Adrenal gland (tissue), 12 donors: ENCODE results near the gene RBM8A. TPM values are rescaled to one million over a fixed set of nuclear protein-coding genes. Genes with fewer than 3 reads are reported as not detected.
"Not testable (repeated sequence)": the region's sequence is repeated elsewhere in the genome, so short reads cannot be mapped to it uniquely, and the experiment has no call there.

Experiments
- DNase-seq, 7 donors: peaks; one replicate each; pipeline ENCODE4 v3.0.0-alpha.2; 2019 to 2020
- H3K27ac ChIP-seq, 5 donors: fragments of 200-600 bp; sonication (generic) in 4 of 5; 1 replicate in 3 of 5; 2 replicates in 2 of 5; pipeline versions ENCODE4 v1.5.1 to v1.8.0; 2016 to 2020; ENCODE audit warnings: mild to moderate bottlenecking in 1 of 5
- H3K27me3 ChIP-seq: fragments of 200-600 bp; 2 replicates; pipeline ENCODE4 v1.8.0; 2021
- H3K36me3 ChIP-seq, 2 donors: fragments of 200-600 bp; replicated peaks in 1 of 2; 1 replicate in 1 of 2; 2 replicates in 1 of 2; pipeline versions ENCODE4 v1.5.1 to v1.8.0; 2018 to 2022
- H3K4me1 ChIP-seq, 2 donors: fragments of 200-600 bp; replicated peaks in 1 of 2; 1 replicate in 1 of 2; 2 replicates in 1 of 2; pipeline versions ENCODE4 v1.5.1 to v1.8.0; 2018 to 2021
- H3K4me3 ChIP-seq, 4 donors: fragments of 200-600 bp; sonication (generic) in 3 of 4; one replicate each; pipeline ENCODE4 v1.5.1; 2016 to 2018
- H3K9me3 ChIP-seq, 3 donors: fragments of 200-600 bp; sonication (generic) in 1 of 3; replicated peaks in 1 of 3; 1 replicate in 2 of 3; 2 replicates in 1 of 3; pipeline versions ENCODE4 v1.5.1 to v1.8.0; 2016 to 2021
- CTCF ChIP-seq, 6 experiments: fragments of 450-650 bp in 4 of 6; fragments of 200-600 bp in 2 of 6; sonication (generic) in 1 of 6; IDR thresholded peaks; 1 replicate in 5 of 6; 2 replicates in 1 of 6; pipeline versions ENCODE4 v1.5.1 to v1.8.0; 2016 to 2021; ENCODE audit warnings: antibody characterized with exemption in 6 of 6, mild to moderate bottlenecking in 2 of 6, moderate library complexity in 1 of 6
- POLR2A ChIP-seq, 2 donors: fragments of 450-650 bp; IDR thresholded peaks; one replicate each; pipeline ENCODE4 v1.6.1; 2017; ENCODE audit warnings: antibody characterized with exemption in 2 of 2, mild to moderate bottlenecking in 2 of 2, moderate library complexity in 1 of 2
- WGBS, 4 donors: extraction: QIAGEN DNeasy Blood & Tissue Kit in 2 of 4; methylation state at CpG; one replicate each; pipeline versions ENCODE4 v1.1.5 to v1.1.7; 2013 to 2017; 5-methylcytosine and 5-hydroxymethylcytosine counted together
- intact Hi-C, 2 donors: fragments of 100-400 bp; cut with DNase I; formaldehyde crosslinking; loops; one replicate each; pipeline versions ENCODE4 v1.14.1 to v1.15.0; 2022 to 2023
- polyA plus RNA-seq, 3 donors: library from polyadenylated mRNA; stranded (reverse); fragments of 200-250 nt in 2 of 3; fragments of 350-450 nt in 1 of 3; fragmentation: Illumina TruSeq in 1 of 3; extraction: RNeasy Lipid Tissue Mini Kit (QIAGEN cat#74804) in 1 of 3; gene quantifications; one replicate each; pipeline ENCODE4 v1.2.3, GENCODE V29; 2013 to 2014
- total RNA-seq, 9 donors: library from RNA; depleted of rRNA in 4 of 9; stranded (reverse); fragments of >200 nt in 4 of 9; fragments of 120-200 nt in 1 of 9; fragmentation: NEBNext Ultra II Directional in 1 of 9; extraction: Animal tissue kit (Norgen Biotek cat#: 25700) in 1 of 9; gene quantifications; one replicate each; pipeline versions ENCODE4 v1.1.0 to v1.2.4, GENCODE V29; 2013 to 2023
- donor health status: healthy with polysubstance abuse.
- donor health status: Bipolar disorder and iron deficiency.
- donor health status: DM: yes; HTN: yes; CAD: no.
- donor health status: DM: no; HTN: no; CAD: no.
- donor health status: DM: no; HTN: no; CAD: no.
- donor health status: DM: yes; HTN: yes; CAD: no.

RBM8A gene
- total and polyA plus RNA-seq, 12 donors = 61.5 to 223 (median 111) TPM

DNA sequence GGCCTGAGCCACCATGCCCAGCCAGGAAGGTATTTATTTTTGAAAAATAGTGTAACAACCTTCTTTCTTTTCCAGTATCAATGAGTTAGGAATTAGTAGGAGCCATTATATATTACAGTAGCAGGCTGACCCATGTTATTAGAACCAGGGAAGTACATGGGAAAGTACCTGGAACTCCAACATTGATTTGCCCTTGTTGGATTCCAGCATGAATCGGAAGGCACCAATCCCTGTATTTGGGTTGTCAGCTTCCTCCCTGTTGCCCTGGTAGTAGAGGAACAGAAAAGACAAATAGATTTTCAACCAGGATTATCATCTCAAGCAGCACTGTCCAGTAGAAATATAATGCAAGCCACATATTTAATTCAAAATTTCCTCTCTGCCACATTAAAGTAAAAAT is 10.2 kb upstream of the RBM8A start:
- no peak for TF ChIP-seq CTCF (IDR thresholded peaks at IDR 0.05)
- TF ChIP-seq POLR2A (IDR thresholded peaks at IDR 0.05) = no peak
- Histone ChIP-seq H3K27me3 (no peaks in the 10 kb centered on the region), H3K36me3 (peaks cover 0 to 54% of the 10 kb centered on the region in 2 donors), H3K4me3 (no peak overlapping the region), H3K4me1 (peaks cover 0 to 8% of the 10 kb centered on the region in 2 donors), H3K27ac (no peak overlapping the region), H3K9me3 (no peaks in the 10 kb centered on the region)
- DNase-seq = no peak
- intact Hi-C loops = no loop called here
- 74 to 87% (median 75%) methylated on average over 1 of the region's 1 CpG for WGBS, 4 donors

DNA sequence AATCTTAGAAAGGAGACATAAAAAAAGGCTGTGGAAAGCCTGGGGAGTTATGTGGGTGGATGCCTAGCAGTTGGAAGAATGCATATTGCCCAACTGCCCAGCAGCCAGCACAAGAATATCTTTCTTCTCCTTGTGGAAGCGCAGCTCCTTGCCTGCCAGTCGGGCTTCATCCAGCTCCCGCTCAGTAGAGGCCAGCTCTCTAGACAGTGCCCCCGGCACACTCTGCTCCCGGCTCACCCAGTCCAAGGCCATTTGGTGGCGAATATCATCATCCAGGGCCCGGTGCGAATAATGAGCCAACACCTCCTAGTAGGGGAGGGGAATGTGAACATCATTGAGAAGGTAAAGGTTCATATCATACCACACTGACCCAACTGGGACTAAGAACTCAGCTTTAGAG is 9.0 kb upstream of the RBM8A start:
- peaks cover 0 to 8% of the 10 kb centered on the region in 2 donors for H3K4me1 ChIP-seq
- TF ChIP-seq CTCF (IDR thresholded peaks at IDR 0.05) (no peak), POLR2A (IDR thresholded peaks at IDR 0.05) (no peak)
- peak in 3 of 7 donors; percentile 41 to 44 (median 43) for DNase-seq
- intact Hi-C loops = no loop called here
- 48 to 68% (median 54%) methylated on average over 8 of the region's 8 CpGs for WGBS, 4 donors
- H3K4me3 ChIP-seq = no peak overlapping the region
- H3K27ac ChIP-seq = no peak overlapping the region
- peaks cover 0 to 48% of the 10 kb centered on the region in 2 donors for H3K36me3 ChIP-seq
- H3K27me3 ChIP-seq = no peaks in the 10 kb centered on the region
- no peaks in the 10 kb centered on the region for H3K9me3 ChIP-seq

- H3K4me3 ChIP-seq = no peak overlapping the region
- peaks cover 0 to 48% of the 10 kb centered on the region in 2 donors for H3K36me3 ChIP-seq
- no peaks in the 10 kb centered on the region for H3K9me3 ChIP-seq
- no peaks in the 10 kb centered on the region for H3K27me3 ChIP-seq
- H3K4me1 ChIP-seq = peaks cover 0 to 8% of the 10 kb centered on the region in 2 donors
- intact Hi-C loops = no loop called here
- TF ChIP-seq POLR2A (IDR thresholded peaks at IDR 0.05) (no peak), CTCF (IDR thresholded peaks at IDR 0.05) (no peak)
- peak overlapping the region in 1 of 5 donors; percentile 3 for H3K27ac ChIP-seq
- no peak for DNase-seq
Measured at GRCh38 chr1:145935708-145936107, 8.4 kb upstream of the RBM8A start.

GRCh38 chr1:145932522-145933009 is 5.3 kb upstream of the RBM8A start:
- DNase-seq, H3K4me1 ChIP-seq, H3K27ac ChIP-seq, intact Hi-C loops, H3K27me3 ChIP-seq, H3K4me3 ChIP-seq, H3K9me3 ChIP-seq: not testable (repeated sequence)
- WGBS, 4 donors = 57 to 73% (median 63%) methylated on average over 7 to 9 of the region's 9 CpGs
- peaks cover 0 to 40% of the 10 kb centered on the region in 2 donors for H3K36me3 ChIP-seq

DNA sequence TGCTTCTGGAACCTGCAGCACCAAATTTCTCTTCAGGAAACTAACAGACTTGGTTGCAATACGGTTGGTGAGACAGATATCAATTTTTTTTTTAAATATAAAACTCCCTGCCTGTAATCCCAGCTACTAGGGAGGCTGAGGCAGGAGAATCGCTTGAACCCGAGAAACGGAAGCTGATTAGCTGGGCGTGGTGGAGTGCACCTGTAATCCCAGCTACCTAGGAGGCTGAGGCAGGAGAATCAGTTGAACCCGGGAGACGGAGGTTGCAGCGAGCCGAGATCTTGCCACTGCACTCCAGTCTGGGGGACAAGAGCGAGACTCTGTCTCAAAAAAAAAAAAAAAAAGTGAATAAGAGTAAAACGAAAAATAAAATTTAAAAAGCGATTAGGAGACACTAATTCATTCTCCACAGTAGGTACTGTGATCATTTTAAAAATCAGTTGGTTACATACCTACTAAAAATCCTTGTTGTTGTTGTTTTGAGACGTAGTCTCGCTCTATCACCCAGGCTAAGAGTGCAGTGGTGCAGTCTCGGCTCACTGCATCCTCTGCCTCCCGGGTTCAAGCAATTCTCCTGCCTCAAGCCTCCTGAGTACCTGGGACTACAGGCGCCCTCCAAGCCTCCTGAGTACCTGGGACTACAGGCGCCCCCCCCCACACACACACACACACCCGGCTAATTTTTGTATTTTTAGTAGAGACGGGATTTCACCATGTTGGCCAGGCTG is 796 bp upstream of the RBM8A start:
- no peaks in the 10 kb centered on the region for H3K27me3 ChIP-seq
- TF ChIP-seq CTCF (IDR thresholded peaks at IDR 0.05) (no peak), POLR2A (IDR thresholded peaks at IDR 0.05) (no peak)
- intact Hi-C loops = no loop called here
- peak overlapping the region; percentile 89 to 96 (median 91) for H3K27ac ChIP-seq
- peaks cover 0 to 19% of the 10 kb centered on the region in 2 donors for H3K36me3 ChIP-seq
- 61 to 66% (median 63%) methylated on average over 18 to 20 of the region's 20 CpGs for WGBS, 4 donors
- no peaks in the 10 kb centered on the region for H3K9me3 ChIP-seq
- H3K4me1 ChIP-seq = peaks cover 8 to 15% of the 10 kb centered on the region in 2 donors
- no peak for DNase-seq
- peak overlapping the region in 3 of 4 donors; percentile 80 to 96 (median 88) for H3K4me3 ChIP-seq
